GM19240 (cell line): ENCODE data around the gene RNF144B.
"Not testable (repeated sequence)": the region's sequence is repeated elsewhere in the genome, so short reads cannot be mapped to it uniquely, and the experiment has no call there.

Source experiments
- DNase-seq: peaks from one replicate; pipeline ENCODE4 v3.0.0; 2011; ENCODE audit warnings: low spot score; ENCODE audit not compliant: insufficient read length

Gene RNF144B

GRCh38 chr6:18406955-18407749 is 20.0 kb downstream of the RNF144B start:
- no peak for DNase-seq

- DNase-seq: not testable (repeated sequence)
These were observed 22.5 kb downstream of the RNF144B start for GRCh38 chr6:18409602-18410001.

GRCh38 chr6:18410412-18410811 is 23.3 kb downstream of the RNF144B start:
- no peak for DNase-seq

GRCh38 chr6:18412068-18412467 is 24.9 kb downstream of the RNF144B start:
- no peak for DNase-seq

- no peak for DNase-seq
These were observed 25.5 kb downstream of the RNF144B start for GRCh38 chr6:18412644-18413043.

- DNase-seq: no peak
These were observed 26.2 kb downstream of the RNF144B start for GRCh38 chr6:18413381-18413780.

GRCh38 chr6:18414116-18414515 is 27.0 kb downstream of the RNF144B start:
- no peak for DNase-seq

GRCh38 chr6:18415207-18415606 is 28.1 kb downstream of the RNF144B start:
- no peak for DNase-seq

- no peak for DNase-seq
These were observed 28.7 kb downstream of the RNF144B start for GRCh38 chr6:18415671-18416340.

GRCh38 chr6:18416341-18416679 is 29.2 kb downstream of the RNF144B start:
- DNase-seq: no peak

GRCh38 chr6:18420328-18420727 is 33.2 kb downstream of the RNF144B start:
- no peak for DNase-seq

- DNase-seq: no peak
These were observed 35.0 kb downstream of the RNF144B start for GRCh38 chr6:18422136-18422535.

- DNase-seq: no peak
These were observed 36.3 kb downstream of the RNF144B start for GRCh38 chr6:18423426-18423825.

GRCh38 chr6:18424201-18424600 is 37.1 kb downstream of the RNF144B start:
- no peak for DNase-seq

GRCh38 chr6:18425218-18425617 is 38.1 kb downstream of the RNF144B start:
- no peak for DNase-seq

- DNase-seq: no peak
These were observed 40.1 kb downstream of the RNF144B start for GRCh38 chr6:18427296-18427695.

- no peak for DNase-seq
These were observed 42.6 kb downstream of the RNF144B start for GRCh38 chr6:18429655-18430297.

GRCh38 chr6:18431581-18431980 is 44.4 kb downstream of the RNF144B start:
- DNase-seq: no peak

- no peak for DNase-seq
These were observed 45.0 kb downstream of the RNF144B start for GRCh38 chr6:18432180-18432579.

- no peak for DNase-seq
These were observed 45.5 kb downstream of the RNF144B start for GRCh38 chr6:18432619-18433018.

GRCh38 chr6:18433059-18433458 is 45.9 kb downstream of the RNF144B start:
- no peak for DNase-seq

GRCh38 chr6:18436341-18436740 is 49.2 kb downstream of the RNF144B start:
- DNase-seq: no peak

- no peak for DNase-seq
These were observed 52.4 kb downstream of the RNF144B start for GRCh38 chr6:18439581-18439980.
